HS-5 (cell line): Measurements from ENCODE around the gene TRIM17.

Source experiments
- DNase-seq: peaks from one replicate; pipeline ENCODE4 v3.0.0-alpha.2; 2012; ENCODE audit warnings: low read depth

TRIM17 gene

DNA sequence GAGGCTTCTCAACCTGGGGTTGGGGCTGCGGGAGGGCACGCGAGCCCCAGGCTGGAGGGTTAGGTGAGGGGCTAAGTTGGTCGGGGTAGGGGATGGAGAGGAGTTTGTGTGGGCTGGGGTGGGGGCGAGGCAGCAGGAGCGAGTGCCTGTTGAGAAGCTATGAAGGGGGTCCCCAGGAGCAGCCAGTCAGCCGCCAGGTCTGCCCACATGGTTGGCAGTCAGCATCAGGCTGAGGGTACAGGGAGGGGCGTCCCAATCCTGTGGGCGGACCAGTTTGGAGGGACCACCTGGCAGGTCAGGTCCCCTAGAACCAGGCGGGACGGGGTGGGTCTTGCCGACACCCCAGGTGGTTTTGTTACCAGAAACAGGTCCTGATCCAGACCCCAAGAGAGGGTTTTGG is 400 bp upstream of the TRIM17 start:
- no peak for DNase-seq

DNA sequence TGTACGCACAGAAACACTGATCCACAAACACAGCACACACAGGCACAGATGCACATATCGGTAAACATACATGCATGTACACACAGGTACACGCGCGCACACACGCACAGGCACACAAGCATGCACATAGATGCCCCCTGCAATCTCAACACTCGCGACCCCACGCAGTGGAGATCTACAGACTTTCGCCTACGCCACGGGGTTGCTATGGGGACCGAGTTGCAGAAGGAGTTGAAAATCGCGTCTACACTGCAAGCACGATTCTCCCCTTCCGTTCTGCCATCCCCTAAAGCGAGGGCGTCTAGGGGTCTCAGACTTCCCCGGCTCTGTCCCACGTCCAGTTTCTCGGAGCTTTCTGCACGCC is 826 bp downstream of the TRIM17 start:
- DNase-seq = no peak

DNA sequence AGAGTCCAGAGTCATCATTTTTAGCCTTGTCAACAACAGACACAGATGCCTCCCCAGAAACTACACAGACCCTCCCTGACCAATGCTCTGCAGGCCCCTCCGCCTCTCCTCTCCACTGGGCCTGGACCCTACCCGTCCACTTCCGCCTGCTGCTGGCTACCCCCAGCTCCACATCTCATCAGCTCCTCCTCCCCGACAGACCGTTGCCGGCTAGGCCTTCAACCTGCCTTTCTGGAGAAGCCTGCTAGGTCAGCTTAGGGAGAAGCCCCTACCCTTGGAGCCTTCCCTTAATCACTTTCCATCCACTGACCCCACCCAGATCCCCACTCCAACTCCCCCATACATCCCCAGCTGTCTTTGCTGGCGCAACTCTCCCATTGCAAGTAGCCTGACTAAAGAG is 1.4 kb downstream of the TRIM17 start:
- no peak for DNase-seq

- no peak for DNase-seq
Observed at GRCh38 chr1:228414511-228415211, 2.0 kb downstream of the TRIM17 start.

- no peak for DNase-seq
Observed at GRCh38 chr1:228413241-228414010, 3.2 kb downstream of the TRIM17 start.

- no peak for DNase-seq
Observed at GRCh38 chr1:228411548-228412430, 4.9 kb downstream of the TRIM17 start.

DNA sequence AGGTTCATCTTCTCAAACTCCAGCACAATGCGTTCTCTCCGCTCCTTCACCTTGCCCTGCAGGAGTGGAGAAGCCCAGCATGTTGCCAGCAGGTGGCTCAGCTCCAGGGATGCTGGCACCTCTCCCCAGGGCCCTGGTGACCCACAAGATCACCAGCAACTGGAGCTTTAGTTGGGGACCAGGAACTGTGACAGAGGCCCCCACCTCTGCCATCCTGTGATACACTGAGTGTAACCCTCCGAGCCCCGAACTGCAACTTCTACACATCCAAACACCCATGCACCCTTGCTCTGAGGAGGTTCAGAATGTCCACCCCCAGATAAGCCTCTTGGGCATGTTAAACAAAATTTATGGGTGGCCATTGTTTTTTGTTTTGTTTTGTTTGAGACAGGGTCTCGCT is 5.5 kb downstream of the TRIM17 start:
- DNase-seq = no peak

DNA sequence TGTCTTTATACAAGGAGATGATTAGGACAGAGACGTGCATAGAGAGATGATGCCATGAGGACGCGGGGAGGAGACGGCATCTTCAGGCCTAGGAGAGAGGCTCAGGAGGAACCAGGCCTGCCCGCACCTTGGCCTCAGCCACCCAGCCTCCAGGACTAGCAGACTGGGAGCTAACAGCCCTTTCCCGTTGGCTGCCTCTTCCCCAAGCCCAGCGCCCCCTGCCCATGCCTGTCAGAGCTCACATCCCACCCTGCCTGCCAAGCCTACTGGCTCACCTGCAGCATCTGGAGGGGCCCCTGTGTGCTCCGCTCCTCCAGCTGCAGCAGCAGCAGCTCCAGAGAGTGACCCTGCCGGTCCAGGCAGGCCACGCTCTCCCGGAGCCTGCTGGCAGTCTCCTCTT is 6.0 kb downstream of the TRIM17 start:
- DNase-seq = no peak

DNA sequence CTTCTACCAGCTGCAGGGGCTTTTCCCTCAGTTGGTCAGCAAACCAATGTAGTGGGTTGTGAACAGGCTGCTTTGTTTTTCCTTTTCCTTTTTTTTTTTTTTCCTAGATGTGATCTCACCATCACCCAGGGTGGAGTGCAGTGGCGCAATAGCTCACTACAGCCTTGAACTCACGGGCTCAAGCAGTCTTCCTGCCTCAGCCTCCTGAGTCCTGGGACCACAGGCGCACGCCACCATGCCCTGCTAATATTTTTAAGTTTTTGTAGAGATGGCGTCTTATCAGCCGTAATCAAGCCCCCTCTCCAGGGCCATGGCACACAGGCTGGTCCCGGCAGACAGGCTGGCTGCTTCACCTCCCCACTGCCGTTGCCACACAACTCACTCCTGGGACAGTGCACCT is 6.6 kb downstream of the TRIM17 start:
- DNase-seq = no peak

- DNase-seq = no peak
Observed at GRCh38 chr1:228408869-228409805, 7.5 kb downstream of the TRIM17 start.

DNA sequence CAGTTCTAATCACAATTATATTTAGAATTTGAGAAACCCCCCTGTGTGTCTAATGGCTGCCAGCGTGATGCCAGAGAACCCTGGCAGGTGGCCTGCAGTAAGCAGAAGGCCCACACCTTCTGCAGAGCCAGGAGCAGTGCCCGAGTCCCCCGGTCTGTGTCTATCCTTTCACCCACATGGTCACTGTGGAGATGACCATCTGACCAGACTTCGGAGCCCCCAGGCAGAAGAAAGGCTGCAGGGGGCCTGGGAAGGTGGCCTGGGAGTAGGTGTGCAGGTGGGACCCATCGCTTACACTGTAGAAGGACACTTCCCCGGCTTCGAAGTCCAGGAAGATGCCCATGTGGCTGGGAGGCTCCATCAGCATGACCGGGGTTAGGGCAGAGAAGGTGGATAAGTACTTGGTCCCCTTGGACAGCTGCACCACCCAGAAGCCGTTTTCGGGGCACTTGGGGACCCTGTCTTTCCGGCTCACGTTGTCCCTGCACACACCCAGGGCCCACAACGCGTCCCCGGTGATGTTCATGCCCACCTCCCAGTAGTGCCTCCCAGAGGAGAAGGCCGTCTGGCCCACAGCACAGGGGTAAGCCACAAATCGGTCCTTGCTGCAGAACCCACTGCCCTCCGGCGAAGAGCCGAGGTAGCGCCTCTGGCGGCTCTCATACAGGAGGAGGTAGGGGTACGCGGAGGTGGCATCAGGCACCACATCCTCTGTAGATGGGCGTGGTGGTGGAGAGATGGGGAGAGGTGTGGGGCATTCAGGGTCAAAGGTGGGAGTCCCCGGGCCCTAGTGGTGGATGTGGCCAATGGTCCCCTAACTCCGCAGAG is 8.4 kb downstream of the TRIM17 start:
- no peak for DNase-seq

- DNase-seq = no peak
Observed at GRCh38 chr1:228407106-228408040, 9.3 kb downstream of the TRIM17 start.

DNA sequence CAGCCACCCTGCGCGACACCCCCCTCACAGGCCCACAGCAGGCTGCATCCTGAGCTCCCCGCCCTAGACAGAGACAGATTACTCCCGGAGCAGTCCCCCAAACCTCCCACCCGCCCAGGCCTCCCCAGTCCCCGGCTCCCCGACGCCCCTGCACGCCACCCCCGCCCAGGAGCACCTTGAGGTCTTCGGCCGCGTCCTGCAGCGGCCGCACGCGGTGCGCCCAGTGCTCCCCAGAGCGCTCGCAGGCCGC is 10.8 kb downstream of the TRIM17 start:
- no peak for DNase-seq

GRCh38 chr1:228405200-228405978 is 11.3 kb downstream of the TRIM17 start:
- no peak for DNase-seq

DNA sequence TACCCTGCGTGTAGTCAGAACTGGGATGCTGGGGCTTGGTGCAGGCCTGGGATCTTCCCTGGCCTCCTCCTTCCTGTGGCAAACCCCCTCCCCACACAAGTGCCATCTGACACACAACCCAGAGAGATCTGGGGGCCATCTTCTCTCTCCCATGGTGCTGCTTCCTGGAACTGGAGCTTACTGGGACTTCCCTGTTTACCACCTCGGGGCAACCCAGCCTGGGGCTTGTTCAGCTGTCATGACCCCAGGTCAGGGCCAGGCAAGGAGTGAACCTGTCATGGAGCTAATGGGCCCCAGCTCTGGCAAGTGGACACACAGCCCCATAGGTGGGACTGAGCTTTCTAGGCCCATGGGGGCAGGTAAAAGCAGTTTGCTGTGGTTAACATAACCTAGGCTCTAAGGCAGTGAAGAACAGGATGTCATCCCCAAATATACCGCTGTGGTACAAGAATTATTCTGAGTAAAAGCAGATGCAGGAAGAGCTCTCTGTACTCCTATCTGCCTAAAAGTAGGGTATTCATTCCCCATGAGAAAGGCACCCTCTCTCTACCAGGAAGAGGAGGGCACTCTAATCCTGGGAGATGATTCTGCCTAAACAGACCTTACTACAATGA is 12.4 kb downstream of the TRIM17 start:
- no peak for DNase-seq

DNA sequence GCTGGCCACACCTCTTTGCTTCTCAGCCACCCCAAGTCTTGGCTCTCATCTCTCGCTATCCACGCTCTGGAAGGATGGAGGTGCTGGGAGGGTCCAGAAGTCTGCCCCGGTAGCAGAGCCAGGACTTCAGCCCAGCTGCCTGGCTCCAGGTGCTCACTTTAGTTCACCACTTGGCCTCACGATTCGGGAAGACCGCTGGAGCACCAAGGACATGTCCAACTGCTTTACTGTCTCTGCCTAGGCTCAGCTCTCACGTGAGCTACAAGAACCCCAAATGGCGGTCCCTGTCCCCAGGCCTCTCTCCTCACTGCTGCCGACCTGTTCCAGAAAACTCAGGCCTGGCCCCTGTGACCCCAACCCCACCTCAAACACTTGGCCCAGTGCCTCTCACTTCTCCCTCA is 13.4 kb downstream of the TRIM17 start:
- DNase-seq = no peak

DNA sequence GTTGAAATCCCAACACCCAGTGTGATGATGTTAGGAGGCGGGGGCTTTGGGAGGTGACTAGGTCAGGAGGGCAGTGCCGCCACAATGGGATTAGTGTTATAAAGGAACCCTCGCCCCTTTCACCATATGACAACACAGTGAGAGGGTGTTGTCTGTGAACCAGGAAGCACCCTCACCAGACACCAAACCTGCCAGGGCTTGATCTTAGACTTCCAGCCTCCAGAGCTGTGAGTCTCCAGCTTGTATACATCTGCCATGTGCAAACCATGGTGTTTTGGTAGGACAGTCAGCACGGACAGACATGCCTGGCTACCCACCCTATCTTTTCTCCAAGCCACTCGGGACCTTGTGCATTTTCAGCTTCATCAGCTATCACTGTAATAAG is 14.0 kb downstream of the TRIM17 start:
- no peak for DNase-seq

GRCh38 chr1:228401782-228402640 is 14.7 kb downstream of the TRIM17 start:
- DNase-seq = no peak
